GM19328 (cell line): ENCODE measurements around the gene ARHGAP26.
A peak's percentile ranks its signal among the peaks of the same experiment; 100 is the strongest.

Source experiments
- ATAC-seq: cut with Tn5 transposase; IDR thresholded peaks from one replicate; pipeline ENCODE4 v1.9.1; 2021; ENCODE audit warnings: mild to moderate bottlenecking, moderate library complexity; ENCODE audit not compliant: unreplicated experiment

ARHGAP26 gene

DNA sequence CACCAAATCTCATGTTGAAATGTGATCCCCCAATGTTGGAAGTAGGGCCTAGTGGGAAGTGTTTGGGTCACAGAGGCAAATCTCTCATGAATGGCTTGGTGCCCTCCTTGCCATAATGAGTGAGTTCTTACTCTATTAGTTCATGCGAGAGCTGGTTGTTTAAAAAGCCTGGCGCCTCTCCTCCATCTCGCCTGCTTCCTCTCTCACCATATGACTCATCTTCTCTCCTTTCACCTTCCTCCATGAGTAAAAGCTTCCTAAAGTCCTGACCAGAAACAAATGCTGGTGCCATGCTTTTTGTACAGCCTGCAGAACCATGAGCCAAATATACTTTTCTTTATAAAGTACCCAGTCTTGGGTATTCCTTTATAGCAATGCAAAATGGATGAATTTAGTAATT, 20.9 kb upstream of the ARHGAP26 start:
- ATAC-seq: no peak

GRCh38 chr5:142753116-142753631, 17.0 kb upstream of the ARHGAP26 start:
- no peak for ATAC-seq

- ATAC-seq: no peak
Measured at GRCh38 chr5:142754031-142754430, 16.1 kb upstream of the ARHGAP26 start.

DNA sequence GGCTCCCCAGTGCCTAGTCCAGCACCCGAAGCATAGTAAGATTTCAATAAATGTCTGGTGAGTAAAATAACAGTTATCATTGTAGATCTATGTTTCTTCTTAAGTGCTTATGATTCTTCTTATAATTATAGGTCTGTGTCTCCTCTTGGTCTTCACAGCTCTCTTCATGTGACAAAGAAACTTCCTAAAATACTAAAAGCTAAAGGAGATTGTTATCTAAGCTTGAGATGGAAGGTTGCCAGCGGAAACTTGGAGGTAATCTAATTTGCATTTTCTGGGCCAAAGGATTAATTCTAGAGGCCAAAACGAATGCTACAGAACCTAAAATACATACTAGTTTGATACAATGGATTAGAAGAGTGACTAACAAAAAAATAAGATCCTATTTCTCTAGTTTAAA, 13.6 kb upstream of the ARHGAP26 start:
- no peak for ATAC-seq

GRCh38 chr5:142757564-142757963, 12.6 kb upstream of the ARHGAP26 start:
- ATAC-seq: no peak

DNA sequence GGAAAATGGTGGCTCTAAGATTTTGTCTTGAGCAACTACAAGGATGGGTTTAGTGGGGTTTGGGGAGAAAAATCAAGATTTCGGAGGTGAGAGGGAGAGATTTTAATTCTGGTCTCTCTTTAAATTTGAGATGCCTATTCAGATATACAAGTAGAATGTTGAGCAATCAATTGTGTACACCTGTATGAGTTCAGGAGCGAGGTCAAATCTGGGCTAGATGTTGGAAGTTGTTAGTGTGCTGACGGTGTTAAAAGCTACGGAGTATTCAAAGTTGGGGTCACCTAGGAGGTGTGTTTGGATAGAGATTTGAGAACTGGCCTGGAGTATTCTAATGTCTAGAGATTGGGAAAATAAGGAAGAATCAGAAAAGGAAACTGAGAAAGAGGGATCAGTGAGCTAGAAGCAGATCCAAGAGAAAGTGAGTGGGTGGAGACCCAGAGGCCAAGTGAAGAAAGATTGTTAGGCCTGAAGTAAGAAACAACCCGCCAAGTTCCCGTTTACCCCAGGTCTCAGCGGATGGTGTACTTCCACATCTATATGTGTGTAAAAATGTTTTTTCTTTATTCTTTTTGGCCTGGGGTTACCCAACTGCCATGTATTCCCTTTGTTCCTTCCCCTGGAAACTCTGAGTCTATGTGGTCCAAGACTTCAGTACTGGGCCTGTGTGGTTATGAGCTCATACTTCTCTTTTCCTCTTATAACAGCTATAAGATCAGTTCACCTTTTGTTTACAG, 11.9 kb upstream of the ARHGAP26 start:
- no peak for ATAC-seq

DNA sequence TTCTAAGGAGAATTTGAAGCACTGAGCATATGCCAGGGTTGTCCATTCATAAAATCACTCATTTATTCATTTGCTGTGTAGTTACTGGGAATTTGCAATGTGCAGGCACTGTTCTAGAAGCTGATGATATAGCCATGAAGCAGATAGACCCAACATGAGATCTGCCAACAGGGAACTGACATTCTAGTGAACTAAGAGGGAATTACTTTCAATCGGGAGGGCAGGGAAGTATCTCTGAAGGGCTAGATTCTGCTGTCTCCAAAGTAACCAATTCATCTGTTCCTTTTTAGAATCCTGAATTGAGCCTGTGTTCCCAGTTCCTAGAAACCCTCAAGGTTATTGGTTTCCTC, 11.4 kb upstream of the ARHGAP26 start:
- no peak for ATAC-seq

- ATAC-seq: no peak
Measured at GRCh38 chr5:142763701-142764100, 6.5 kb upstream of the ARHGAP26 start.

DNA sequence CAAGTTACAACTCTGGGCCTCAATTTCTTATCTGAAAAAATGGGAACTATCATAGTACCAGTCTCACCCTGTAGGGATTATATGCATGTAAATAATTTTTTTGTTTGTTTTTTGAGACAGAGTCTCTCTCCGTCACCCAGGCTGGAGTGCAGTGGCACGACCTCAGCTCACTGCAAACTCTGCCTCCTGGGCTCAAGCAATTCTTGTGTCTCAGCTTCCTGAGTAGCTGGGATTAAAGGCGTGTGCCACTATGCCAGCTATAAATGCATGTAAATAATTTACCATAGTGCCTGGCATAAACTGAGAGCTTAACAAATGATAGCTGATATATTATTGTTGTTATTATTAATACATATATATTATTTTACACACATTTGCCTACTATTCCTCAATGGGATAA, 3.0 kb upstream of the ARHGAP26 start:
- no peak for ATAC-seq

DNA sequence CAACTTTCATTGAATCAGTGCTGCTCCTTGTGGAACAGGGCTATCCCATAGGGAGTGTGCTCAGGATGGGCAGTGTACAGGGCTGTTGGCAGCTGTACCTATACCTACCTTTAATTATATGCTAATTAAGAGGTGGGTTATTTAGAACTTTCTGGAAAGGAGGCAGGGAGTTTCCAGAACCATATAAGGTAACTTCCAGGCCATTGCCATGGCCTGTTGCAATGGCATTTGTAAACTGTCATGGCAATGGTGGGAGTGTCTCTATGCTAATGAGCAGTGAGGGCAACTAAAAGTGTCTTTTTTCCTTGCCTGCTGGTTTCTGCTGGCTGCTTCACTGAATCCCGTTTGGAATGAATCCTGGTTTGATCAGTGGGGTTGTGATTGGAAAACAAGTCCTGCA, 2.3 kb upstream of the ARHGAP26 start:
- ATAC-seq: no peak

DNA sequence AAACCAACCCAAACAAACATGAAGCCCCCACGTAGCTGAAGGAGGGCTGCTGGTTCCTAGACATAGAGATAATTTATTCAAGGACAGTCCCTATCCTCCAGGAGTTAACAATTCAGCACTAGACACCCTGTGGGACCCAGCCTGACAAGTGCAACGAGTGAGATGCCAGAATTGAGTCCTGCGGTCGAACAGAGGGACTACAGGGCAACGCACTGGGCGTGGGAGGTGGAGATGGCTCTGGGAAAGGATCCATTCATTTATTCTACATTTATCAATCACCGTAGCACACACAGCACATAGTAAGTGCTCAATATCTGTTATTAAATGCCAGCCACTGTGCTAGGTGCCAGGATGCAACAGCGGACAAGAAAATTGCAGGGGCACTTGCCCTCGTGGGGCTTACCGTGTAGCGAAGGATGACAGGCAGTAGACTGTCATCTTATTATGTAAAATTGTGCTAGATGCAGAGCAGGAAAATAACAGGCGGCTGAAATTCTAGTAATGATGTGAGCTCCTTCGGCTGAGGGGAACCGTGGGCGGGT, 855 bp upstream of the ARHGAP26 start:
- ATAC-seq: no peak

DNA sequence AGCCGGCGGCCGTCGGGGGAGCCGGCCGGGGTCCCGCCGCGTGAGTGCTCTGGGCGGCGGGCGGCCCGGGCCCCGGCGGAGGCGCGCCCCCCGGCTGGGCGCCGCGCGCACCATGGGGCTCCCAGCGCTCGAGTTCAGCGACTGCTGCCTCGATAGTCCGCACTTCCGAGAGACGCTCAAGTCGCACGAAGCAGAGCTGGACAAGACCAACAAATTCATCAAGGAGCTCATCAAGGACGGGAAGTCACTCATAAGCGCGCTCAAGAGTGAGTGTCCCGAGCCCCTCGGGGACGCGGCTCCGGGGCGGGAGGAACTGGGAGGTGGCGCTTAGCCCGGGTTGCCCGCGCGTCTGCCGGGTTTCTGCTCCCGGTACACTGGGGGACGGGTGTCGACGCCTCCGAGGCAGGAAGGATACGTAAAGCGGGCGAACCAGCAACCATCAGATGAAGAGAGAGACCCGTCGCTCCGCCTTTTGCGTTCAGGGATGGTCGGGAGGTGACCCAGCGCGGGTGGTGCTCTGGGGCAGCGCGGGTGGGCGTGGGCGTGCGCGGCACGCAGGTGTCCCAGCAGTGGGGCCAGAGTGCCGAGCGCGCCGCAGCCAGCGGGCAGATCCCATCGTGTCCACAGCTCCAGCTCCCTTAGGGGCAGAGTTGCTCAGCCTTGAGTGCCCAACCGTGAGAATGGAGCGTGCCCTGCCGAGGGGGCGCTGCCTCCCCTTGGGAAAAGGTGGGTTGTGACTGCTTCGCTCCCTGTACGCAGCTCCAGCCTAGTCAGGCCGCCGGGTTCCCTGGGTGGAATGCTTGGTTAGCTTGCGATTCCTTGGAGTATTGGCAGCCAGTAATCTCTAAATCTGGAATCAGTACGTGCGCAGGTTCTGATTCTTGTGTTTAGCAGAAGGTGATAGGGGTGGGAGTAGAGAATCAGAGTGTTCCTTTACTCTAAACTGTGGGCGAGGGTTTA, 753 bp downstream of the ARHGAP26 start:
- ATAC-seq: peak; percentile 21

DNA sequence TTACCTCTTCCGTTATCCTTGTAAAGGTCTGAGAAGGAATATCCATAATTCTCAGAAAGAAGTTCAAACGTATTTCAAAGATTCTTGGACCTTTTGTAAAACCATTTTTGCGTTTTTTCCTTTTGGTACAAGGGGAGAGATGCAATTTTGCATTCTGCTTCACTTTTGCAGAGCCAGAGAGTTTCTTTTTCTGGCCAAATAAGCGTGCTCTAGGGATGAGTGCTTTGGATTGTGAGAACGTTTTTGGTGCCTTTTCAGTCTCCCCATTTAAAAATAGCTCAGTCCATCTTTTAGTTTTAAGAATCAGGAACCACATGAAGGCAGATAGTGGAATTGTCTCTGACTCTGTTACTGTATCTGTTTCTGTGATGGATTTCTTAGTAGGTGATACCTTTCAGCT, 1.5 kb downstream of the ARHGAP26 start:
- ATAC-seq: no peak

DNA sequence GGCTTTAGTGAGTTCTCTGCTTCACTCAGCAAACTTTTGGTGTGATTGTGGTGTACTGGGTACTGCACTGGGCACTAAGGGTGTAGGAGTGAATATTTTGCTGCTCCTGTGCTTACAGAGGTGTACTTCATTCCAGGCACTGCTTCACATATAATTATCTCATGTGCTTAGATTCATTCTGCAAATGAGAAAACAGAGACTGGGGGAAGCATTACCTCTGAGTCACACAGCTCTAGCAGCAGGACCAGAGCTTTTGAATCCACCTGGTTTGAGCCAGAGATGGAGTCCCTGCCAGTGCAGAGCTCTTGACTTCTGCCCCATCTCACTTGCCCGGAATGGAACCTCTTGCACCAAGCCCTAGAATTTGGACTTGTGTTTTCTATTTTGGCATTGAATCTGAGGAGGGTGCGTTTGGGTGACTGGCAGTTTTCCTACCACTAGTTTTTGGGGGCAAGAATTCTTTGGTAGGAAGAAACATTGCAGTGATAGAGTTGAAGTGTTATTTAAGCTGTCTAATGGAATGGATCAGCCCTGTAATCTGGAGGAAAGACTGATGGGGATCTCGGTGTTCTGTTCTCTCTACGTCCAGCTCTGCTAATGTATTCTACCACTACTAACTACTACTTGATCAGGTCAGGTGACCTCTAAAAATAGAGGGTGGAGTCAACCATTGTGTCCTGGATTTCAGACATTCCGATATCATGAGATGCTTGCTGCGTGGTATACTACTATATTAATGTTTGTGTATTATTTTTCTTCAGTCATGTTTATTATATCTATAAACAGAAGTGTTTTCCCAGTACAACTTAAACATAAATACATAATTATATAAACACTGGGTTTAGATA, 2.5 kb downstream of the ARHGAP26 start:
- no peak for ATAC-seq

GRCh38 chr5:142777099-142777498, 6.9 kb downstream of the ARHGAP26 start:
- no peak for ATAC-seq

GRCh38 chr5:142777850-142778249, 7.7 kb downstream of the ARHGAP26 start:
- no peak for ATAC-seq

DNA sequence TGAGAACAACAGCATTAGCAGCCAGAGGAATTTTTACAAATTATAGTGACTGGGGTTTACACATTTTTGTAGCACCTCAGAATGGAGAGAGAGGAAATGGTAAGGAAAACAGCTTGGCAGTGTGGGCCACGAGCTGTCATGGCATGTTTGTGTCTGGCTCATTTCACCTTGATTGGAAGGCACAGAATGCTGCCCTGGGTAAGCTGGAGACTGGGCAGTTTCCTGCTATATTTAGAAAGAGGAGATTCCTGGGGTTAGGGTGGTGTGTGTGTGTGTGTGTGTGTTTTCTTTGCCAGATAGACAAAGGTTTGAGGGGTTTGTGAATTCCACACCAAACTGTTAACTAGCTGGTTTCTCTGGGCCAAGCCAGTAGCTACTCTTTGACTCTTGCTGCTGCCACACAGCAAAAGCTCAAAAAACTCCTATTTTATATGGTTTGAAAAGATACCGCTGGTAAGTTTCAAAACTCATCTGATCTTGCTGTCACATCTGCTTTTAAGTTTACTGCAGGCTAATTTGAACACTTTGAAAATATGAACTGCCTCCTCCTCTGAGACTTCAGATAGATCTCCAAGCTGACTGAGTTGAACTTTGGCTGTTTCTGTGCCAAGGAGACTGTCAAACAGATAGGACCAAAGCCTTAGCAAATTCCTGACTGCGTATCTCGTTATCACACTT, 9.1 kb downstream of the ARHGAP26 start:
- no peak for ATAC-seq

GRCh38 chr5:142780871-142781270, 10.7 kb downstream of the ARHGAP26 start:
- ATAC-seq: no peak

- ATAC-seq: no peak
Measured at GRCh38 chr5:142782976-142783530, 12.9 kb downstream of the ARHGAP26 start.
